Measurements from ENCODE around the gene APLF. TPM values are rescaled to one million over a fixed set of nuclear protein-coding genes. Genes with fewer than 3 reads are reported as not detected.

The APLF gene
- total and polyA plus RNA-seq, 2 experiments from 2014 or later, result 1.5 to 5.0 TPM

DNA sequence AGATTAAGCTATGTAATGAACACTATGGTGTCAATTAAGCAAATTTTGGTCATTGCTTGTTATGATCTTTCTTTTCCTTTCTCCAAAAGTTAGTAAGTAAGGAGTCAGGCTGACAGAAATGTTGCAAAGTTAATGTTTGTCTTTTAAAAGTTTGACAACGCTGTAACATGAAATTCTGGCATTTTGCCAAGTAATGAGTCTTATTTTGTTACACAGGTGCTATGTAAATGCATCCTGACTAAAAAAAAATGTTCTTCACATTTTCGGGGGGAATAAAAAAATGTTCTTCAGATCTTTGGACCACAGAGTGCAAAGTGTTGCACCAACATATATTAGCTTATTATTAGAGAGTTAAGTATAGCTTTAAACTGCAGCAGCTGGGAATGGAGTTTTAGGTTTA lies 121.2 kb downstream of the APLF start:
- no peaks in the 10 kb centered on the region for H3K36me3 ChIP-seq (replicated peaks; ENCODE audit: insufficient read depth, low read depth)
- no peaks in the 10 kb centered on the region for H3K9me3 ChIP-seq (ENCODE audit: low read depth)
- no peak overlapping the region for H3K4me3 ChIP-seq
- H3K27ac ChIP-seq, result no peak overlapping the region
- DNase-seq (ENCODE audit: low spot score), result peak; percentile 21
- TF ChIP-seq EZH2 (IDR thresholded peaks at IDR 0.05; ENCODE audit: borderline replicate concordance), result no peak
- TF ChIP-seq EZH2phosphoT487 (IDR thresholded peaks at IDR 0.05; ENCODE audit: low read depth, severe bottlenecking, unreplicated experiment), result no peak
- TF ChIP-seq, protein P1, sequence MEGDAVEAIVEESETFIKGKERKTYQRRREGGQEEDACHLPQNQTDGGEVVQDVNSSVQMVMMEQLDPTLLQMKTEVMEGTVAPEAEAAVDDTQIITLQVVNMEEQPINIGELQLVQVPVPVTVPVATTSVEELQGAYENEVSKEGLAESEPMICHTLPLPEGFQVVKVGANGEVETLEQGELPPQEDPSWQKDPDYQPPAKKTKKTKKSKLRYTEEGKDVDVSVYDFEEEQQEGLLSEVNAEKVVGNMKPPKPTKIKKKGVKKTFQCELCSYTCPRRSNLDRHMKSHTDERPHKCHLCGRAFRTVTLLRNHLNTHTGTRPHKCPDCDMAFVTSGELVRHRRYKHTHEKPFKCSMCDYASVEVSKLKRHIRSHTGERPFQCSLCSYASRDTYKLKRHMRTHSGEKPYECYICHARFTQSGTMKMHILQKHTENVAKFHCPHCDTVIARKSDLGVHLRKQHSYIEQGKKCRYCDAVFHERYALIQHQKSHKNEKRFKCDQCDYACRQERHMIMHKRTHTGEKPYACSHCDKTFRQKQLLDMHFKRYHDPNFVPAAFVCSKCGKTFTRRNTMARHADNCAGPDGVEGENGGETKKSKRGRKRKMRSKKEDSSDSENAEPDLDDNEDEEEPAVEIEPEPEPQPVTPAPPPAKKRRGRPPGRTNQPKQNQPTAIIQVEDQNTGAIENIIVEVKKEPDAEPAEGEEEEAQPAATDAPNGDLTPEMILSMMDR (IDR thresholded peaks at IDR 0.05; ENCODE audit: poor library complexity), result no peak
- H3K4me2 ChIP-seq, result no peak overlapping the region
- 69% methylated on average over 2 of the region's 2 CpGs for WGBS (ENCODE audit: low lambda C conversion rate, missing lambda C conversion rate)
- no peaks in the 10 kb centered on the region for H4K20me1 ChIP-seq (ENCODE audit: insufficient read depth, poor library complexity, severe bottlenecking)
- H2AFZ ChIP-seq, result no peak overlapping the region
- H3K9me2 ChIP-seq (replicated peaks; ENCODE audit: insufficient read depth), result no peaks in the 10 kb centered on the region
- H3K4me1 ChIP-seq (ENCODE audit: insufficient read depth), result peaks cover 6% of the 10 kb centered on the region
- H3K79me2 ChIP-seq, result no peaks in the 10 kb centered on the region
- no peaks in the 10 kb centered on the region for H3K27me3 ChIP-seq

- no peak for DNase-seq (ENCODE audit: low spot score)
- Histone ChIP-seq H3K27me3 (no peaks in the 10 kb centered on the region), H2AFZ (no peak overlapping the region), H3K36me3 (replicated peaks; ENCODE audit: insufficient read depth, low read depth) (no peaks in the 10 kb centered on the region), H4K20me1 (ENCODE audit: insufficient read depth, poor library complexity, severe bottlenecking) (no peaks in the 10 kb centered on the region), H3K4me1 (ENCODE audit: insufficient read depth) (peaks cover 13% of the 10 kb centered on the region), H3K9me2 (replicated peaks; ENCODE audit: insufficient read depth) (no peaks in the 10 kb centered on the region), H3K9me3 (ENCODE audit: low read depth) (no peaks in the 10 kb centered on the region), H3K79me2 (no peaks in the 10 kb centered on the region), H3K4me2 (no peak overlapping the region), H3K4me3 (no peak overlapping the region), H3K27ac (no peak overlapping the region)
- TF ChIP-seq EZH2phosphoT487 (IDR thresholded peaks at IDR 0.05; ENCODE audit: low read depth, severe bottlenecking, unreplicated experiment), result no peak
- TF ChIP-seq, protein P1 (IDR thresholded peaks at IDR 0.05; ENCODE audit: poor library complexity), result no peak
- no peak for TF ChIP-seq EZH2 (IDR thresholded peaks at IDR 0.05; ENCODE audit: borderline replicate concordance)
- WGBS (ENCODE audit: low lambda C conversion rate, missing lambda C conversion rate), result 77% methylated on average over 1 of the region's 1 CpG
Measured at GRCh38 chr2:68589963-68590362, 122.6 kb downstream of the APLF start.

DNA sequence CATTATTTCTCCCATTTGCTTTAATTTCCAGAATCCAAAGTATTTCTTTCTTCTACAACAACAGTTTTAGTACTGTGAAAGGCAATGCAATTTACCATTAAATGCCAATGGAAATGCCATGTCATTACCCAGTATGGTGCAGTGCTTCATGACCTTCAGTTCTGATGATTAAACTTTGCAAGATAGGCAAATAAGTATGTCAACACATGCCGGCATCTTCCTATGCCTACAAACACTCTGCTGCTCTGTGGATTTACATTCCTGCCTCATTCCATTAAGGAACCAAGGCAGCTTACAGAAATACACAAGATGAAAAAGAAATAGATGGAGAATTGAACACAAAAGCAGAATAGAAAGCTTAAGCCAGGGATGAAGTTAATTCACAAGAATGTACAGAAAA lies 123.3 kb downstream of the APLF start:
- H4K20me1 ChIP-seq (ENCODE audit: insufficient read depth, poor library complexity, severe bottlenecking), result no peaks in the 10 kb centered on the region
- no peaks in the 10 kb centered on the region for H3K79me2 ChIP-seq
- H3K27me3 ChIP-seq, result no peaks in the 10 kb centered on the region
- no peak overlapping the region for H3K4me3 ChIP-seq
- no peak overlapping the region for H2AFZ ChIP-seq
- no peaks in the 10 kb centered on the region for H3K9me2 ChIP-seq (replicated peaks; ENCODE audit: insufficient read depth)
- peaks cover 14% of the 10 kb centered on the region for H3K4me1 ChIP-seq (ENCODE audit: insufficient read depth)
- DNase-seq (ENCODE audit: low spot score), result no peak
- H3K27ac ChIP-seq, result no peak overlapping the region
- no peaks in the 10 kb centered on the region for H3K36me3 ChIP-seq (replicated peaks; ENCODE audit: insufficient read depth, low read depth)
- 60% methylated on average over 1 of the region's 1 CpG for WGBS (ENCODE audit: low lambda C conversion rate, missing lambda C conversion rate)
- TF ChIP-seq, protein P1 (IDR thresholded peaks at IDR 0.05; ENCODE audit: poor library complexity), result no peak
- TF ChIP-seq EZH2phosphoT487 (IDR thresholded peaks at IDR 0.05; ENCODE audit: low read depth, severe bottlenecking, unreplicated experiment) (no peak), EZH2 (IDR thresholded peaks at IDR 0.05; ENCODE audit: borderline replicate concordance) (no peak)
- H3K9me3 ChIP-seq (ENCODE audit: low read depth), result no peaks in the 10 kb centered on the region
- no peak overlapping the region for H3K4me2 ChIP-seq

DNA sequence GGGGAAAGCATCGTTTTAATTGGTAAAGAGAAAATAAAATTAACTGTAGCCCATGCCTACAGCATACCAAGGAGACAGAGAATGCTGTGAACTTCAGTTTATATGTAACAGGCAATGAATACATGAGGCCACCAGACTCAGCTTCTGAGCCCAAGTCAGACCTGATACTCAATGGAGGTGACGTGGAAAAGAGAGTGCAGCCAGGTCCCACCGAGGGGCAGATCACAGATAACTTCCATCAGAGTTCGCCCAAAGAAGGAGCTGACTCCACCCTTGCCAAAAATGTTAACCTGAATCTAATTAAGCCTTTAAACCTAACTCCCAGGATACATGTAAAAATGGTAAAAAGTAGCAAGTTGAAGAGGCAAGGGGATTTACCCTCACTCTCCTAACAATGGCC lies 123.8 kb downstream of the APLF start:
- WGBS (ENCODE audit: low lambda C conversion rate, missing lambda C conversion rate), result 95% methylated on average over 4 of the region's 4 CpGs

More for the DNA sequence above, 123.8 kb downstream of the APLF start:
- no peak overlapping the region for H3K4me3 ChIP-seq
- H3K79me2 ChIP-seq, result no peaks in the 10 kb centered on the region
- no peak overlapping the region for H2AFZ ChIP-seq
- H4K20me1 ChIP-seq (ENCODE audit: insufficient read depth, poor library complexity, severe bottlenecking), result no peaks in the 10 kb centered on the region
- no peaks in the 10 kb centered on the region for H3K27me3 ChIP-seq
- H3K27ac ChIP-seq, result no peak overlapping the region
- H3K4me1 ChIP-seq (ENCODE audit: insufficient read depth), result peaks cover 14% of the 10 kb centered on the region
- no peak for DNase-seq (ENCODE audit: low spot score)
- no peaks in the 10 kb centered on the region for H3K9me3 ChIP-seq (ENCODE audit: low read depth)
- no peaks in the 10 kb centered on the region for H3K9me2 ChIP-seq (replicated peaks; ENCODE audit: insufficient read depth)
- no peak overlapping the region for H3K4me2 ChIP-seq
- TF ChIP-seq EZH2 (IDR thresholded peaks at IDR 0.05; ENCODE audit: borderline replicate concordance), result no peak
- no peak for TF ChIP-seq EZH2phosphoT487 (IDR thresholded peaks at IDR 0.05; ENCODE audit: low read depth, severe bottlenecking, unreplicated experiment)
- TF ChIP-seq, protein P1 (IDR thresholded peaks at IDR 0.05; ENCODE audit: poor library complexity), result no peak
- H3K36me3 ChIP-seq (replicated peaks; ENCODE audit: insufficient read depth, low read depth), result no peaks in the 10 kb centered on the region
